Naive thymus-derived CD4-positive, alpha-beta T cell (primary cell): ENCODE results near the gene ATG7. TPM values are rescaled to one million over a fixed set of nuclear protein-coding genes. Genes with fewer than 3 reads are reported as not detected.
"Not testable (repeated sequence)": the region's sequence is repeated elsewhere in the genome, so short reads cannot be mapped to it uniquely, and the experiment has no call there.

ENCODE experiments used
- ATAC-seq: fragments of 150-1000 bp; cut with Tn5 transposase; 2 replicates; pipeline ENCODE4 v1.10.0; 2021; ENCODE audit warnings: mild to moderate bottlenecking, moderate library complexity
- CTCF ChIA-PET: fragments of 350-600 bp; sonication (Branson Sonifier 250); formaldehyde crosslinking; loops from one replicate; lab custom pipeline; 2021; ENCODE audit warnings: antibody characterized with exemption; lab: Charles Lee
- POLR2A ChIA-PET: fragments of 350-600 bp; sonication (Branson Sonifier 250); formaldehyde crosslinking; loops from one replicate; lab custom pipeline; 2021; ENCODE audit warnings: antibody characterized with exemption, inconsistent platforms; lab: Charles Lee
- DNase-seq, 9 donors: peaks; one replicate each; pipeline versions ENCODE4 v3.0.0 to v3.0.0-alpha.2; 2020 to 2022; ENCODE audit warnings: mixed read lengths in 1 of 9
- H3K27ac ChIP-seq: one replicate; pipeline ENCODE4 v1.7.0; 2013; ENCODE audit warnings: mild to moderate bottlenecking, low read depth, low read length, moderate library complexity
- H3K27me3 ChIP-seq, 2 donors: one replicate each; pipeline ENCODE4 v1.7.0; 2013; ENCODE audit warnings: low read length in 2 of 2, mild to moderate bottlenecking in 2 of 2, moderate library complexity in 2 of 2; ENCODE audit not compliant: control insufficient read depth in 2 of 2, insufficient read depth in 2 of 2
- H3K36me3 ChIP-seq, 3 experiments: 1 replicate in 2 of 3; 2 replicates in 1 of 3; pipeline ENCODE4 v1.7.0; 2013; ENCODE audit warnings: low read length in 3 of 3, mild to moderate bottlenecking in 3 of 3, moderate library complexity in 1 of 3; ENCODE audit not compliant: insufficient read depth in 3 of 3, control insufficient read depth in 2 of 3
- H3K4me1 ChIP-seq, 2 donors: one replicate each; pipeline ENCODE4 v1.7.0; 2013; ENCODE audit warnings: low read length in 2 of 2, mild to moderate bottlenecking in 2 of 2, moderate library complexity in 1 of 2; ENCODE audit not compliant: control insufficient read depth in 2 of 2, insufficient read depth in 2 of 2
- H3K4me3 ChIP-seq: 2 replicates; pipeline ENCODE4 v1.7.0; 2013; ENCODE audit warnings: mild to moderate bottlenecking, low read length
- H3K9me3 ChIP-seq, 3 experiments: 1 replicate in 2 of 3; 2 replicates in 1 of 3; pipeline ENCODE4 v1.7.0; 2013; ENCODE audit warnings: low read length in 3 of 3; ENCODE audit not compliant: control insufficient read depth in 2 of 3
- H3K27ac Mint-ChIP-seq, 9 donors: one replicate each; pipeline ENCODE4 v1.8.0; 2020 to 2022; ENCODE audit warnings: mixed read lengths in 9 of 9, mild to moderate bottlenecking in 8 of 9, moderate library complexity in 5 of 9, inconsistent platforms in 2 of 9
- H3K27me3 Mint-ChIP-seq, 5 donors: one replicate each; pipeline ENCODE4 v1.8.0; 2021 to 2022; ENCODE audit warnings: mixed read lengths in 5 of 5, mild to moderate bottlenecking in 1 of 5
- H3K36me3 Mint-ChIP-seq, 5 donors: one replicate each; pipeline ENCODE4 v1.8.0; 2020 to 2022; ENCODE audit warnings: mixed read lengths in 5 of 5, mild to moderate bottlenecking in 3 of 5, inconsistent platforms in 1 of 5
- H3K4me1 Mint-ChIP-seq, 7 donors: one replicate each; pipeline ENCODE4 v1.8.0; 2020 to 2022; ENCODE audit warnings: mixed read lengths in 7 of 7, mild to moderate bottlenecking in 3 of 7, inconsistent platforms in 1 of 7
- H3K4me3 Mint-ChIP-seq, 10 donors: one replicate each; pipeline ENCODE4 v1.8.0; 2020 to 2022; ENCODE audit warnings: mild to moderate bottlenecking in 10 of 10, mixed read lengths in 10 of 10, moderate library complexity in 6 of 10, inconsistent platforms in 2 of 10
- H3K9me3 Mint-ChIP-seq, 11 donors: one replicate each; pipeline ENCODE4 v1.8.0; 2020 to 2022; ENCODE audit warnings: mixed read lengths in 11 of 11, mild to moderate bottlenecking in 4 of 11, inconsistent platforms in 1 of 11, moderate library complexity in 1 of 11
- intact Hi-C, 2 donors: fragments of 100-400 bp; cut with micrococcal nuclease; formaldehyde crosslinking; loops; one replicate each; pipeline ENCODE4 v1.15.1; 2023
- polyA plus RNA-seq, 2 donors: library from polyadenylated mRNA; unstranded; fragments of 300-500 nt; fragmentation: Illumina TruSeq; gene quantifications; one replicate each; pipeline ENCODE4 v1.2.3, GENCODE V29; 2021
- total RNA-seq, 6 experiments: library from RNA in 5 of 6; stranded (reverse) in 5 of 6; gene quantifications; 1 replicate in 5 of 6; 2 replicates in 1 of 6; pipeline ENCODE4 v1.2.3 and lab custom pipeline; 2021 to 2026

ATG7 gene
- total and polyA plus RNA-seq, 7 experiments from 2014 or later: 12.0 to 80.3 (median 33.6) TPM

DNA sequence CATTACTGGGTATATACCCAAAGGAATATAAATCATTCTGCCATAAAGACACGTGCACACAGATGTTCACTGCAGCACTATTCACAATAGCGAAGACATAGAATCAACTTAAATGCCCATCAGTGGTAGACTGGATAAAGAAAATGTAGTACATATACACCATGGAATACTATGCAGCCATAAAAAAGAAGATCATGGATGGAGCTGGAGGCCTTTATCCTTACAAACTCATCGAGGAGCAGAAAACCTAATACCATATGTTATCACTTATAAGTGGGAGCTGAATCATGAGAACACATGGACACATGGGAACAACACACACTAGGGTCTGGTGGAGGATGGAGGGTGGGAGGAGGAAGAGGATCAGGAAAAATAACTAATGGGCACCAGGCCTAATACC lies 173.0 kb downstream of the ATG7 start:
- H3K9me3 Mint-ChIP-seq, H3K27ac Mint-ChIP-seq, DNase-seq, H3K27ac ChIP-seq, H3K27me3 Mint-ChIP-seq, H3K4me1 ChIP-seq, POLR2A ChIA-PET, H3K9me3 ChIP-seq, H3K4me1 Mint-ChIP-seq, intact Hi-C loops, H3K27me3 ChIP-seq, H3K4me3 ChIP-seq, ATAC-seq, H3K4me3 Mint-ChIP-seq, H3K36me3 ChIP-seq, CTCF ChIA-PET: not testable (repeated sequence)
- H3K36me3 Mint-ChIP-seq: peaks cover 3 to 48% (median 43%) of the 10 kb centered on the region in 5 donors

DNA sequence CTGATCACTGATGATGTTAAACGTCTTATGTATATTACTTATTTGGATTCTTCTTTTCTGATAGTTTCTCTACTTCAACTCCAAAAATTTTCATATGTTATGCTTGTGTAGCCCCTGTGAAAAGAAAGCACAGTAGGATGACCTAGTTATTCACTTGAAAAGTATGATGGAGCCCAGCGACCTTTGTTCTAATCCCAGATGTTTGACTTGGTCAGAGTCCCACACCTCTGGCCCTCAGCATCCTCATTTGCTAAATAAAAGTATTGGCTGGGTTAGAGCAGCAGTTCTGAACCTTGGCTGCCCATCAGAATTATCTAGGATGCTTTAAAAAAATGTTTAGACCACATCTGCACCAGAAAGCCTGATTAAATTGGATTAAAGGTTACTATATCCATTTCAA lies 173.7 kb downstream of the ATG7 start:
- H3K9me3 Mint-ChIP-seq: peaks cover 0 to 6% (median 0%) of the 10 kb centered on the region in 11 donors

DNA sequence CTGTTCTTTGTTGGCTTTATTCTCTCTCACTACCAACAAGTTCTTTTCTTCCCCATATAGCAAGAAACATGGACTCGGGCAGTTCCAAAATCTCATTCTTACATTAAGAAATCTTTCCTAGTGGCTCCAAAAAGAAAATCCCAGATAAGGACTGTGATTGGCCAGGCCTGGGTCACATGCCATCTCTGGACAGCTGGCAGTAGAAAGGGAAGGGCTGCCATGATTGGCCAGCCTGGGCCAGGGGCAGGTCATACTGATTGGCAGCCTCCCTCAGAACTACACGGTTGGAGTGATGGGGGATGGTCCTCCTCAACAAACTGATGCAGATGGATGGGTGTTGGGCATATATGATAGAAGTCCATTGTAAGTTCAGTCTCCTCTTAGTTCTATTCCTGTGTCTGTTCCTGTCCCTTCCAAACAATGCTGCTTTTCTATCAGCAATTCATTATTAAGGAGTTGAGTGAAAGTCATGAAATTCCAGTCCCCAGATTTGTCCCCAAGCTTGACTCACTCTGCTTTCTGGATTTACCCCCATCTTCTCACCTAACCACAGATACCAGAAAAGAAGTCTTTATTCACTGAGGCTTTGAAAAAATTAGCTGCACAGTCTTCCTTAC lies 175.5 kb downstream of the ATG7 start:
- CTCF ChIA-PET: interaction anchor here (0.6 kb wide), 1 partner anchor 127 kb away, joined by 3 read pairs; no protein-coding TSS in a partner anchor
- no peaks in the 10 kb centered on the region for H3K27me3 Mint-ChIP-seq
- H3K36me3 Mint-ChIP-seq: peaks cover 3 to 54% (median 45%) of the 10 kb centered on the region in 5 donors
- H3K4me1 ChIP-seq: no peaks in the 10 kb centered on the region
- H3K27me3 ChIP-seq: no peaks in the 10 kb centered on the region
- no peaks in the 10 kb centered on the region for H3K9me3 ChIP-seq
- peaks cover 0 to 8% (median 0%) of the 10 kb centered on the region in 7 donors for H3K4me1 Mint-ChIP-seq
- H3K27ac ChIP-seq: no peak overlapping the region
- H3K4me3 Mint-ChIP-seq: no peak overlapping the region
- H3K27ac Mint-ChIP-seq: no peak overlapping the region
- POLR2A ChIA-PET: no interaction called here
- H3K4me3 ChIP-seq: no peak overlapping the region
- intact Hi-C loops: no loop called here
- peaks cover 0 to 6% (median 0%) of the 10 kb centered on the region in 11 donors for H3K9me3 Mint-ChIP-seq
- no peak for ATAC-seq
- no peak for DNase-seq
- H3K36me3 ChIP-seq: no peaks in the 10 kb centered on the region

More for the DNA sequence above, 173.7 kb downstream of the ATG7 start:
- H3K27me3 Mint-ChIP-seq: no peaks in the 10 kb centered on the region
- ATAC-seq (no peak), DNase-seq (no peak)
- Histone ChIP-seq H3K4me3 (no peak overlapping the region), H3K9me3 (no peaks in the 10 kb centered on the region), H3K27ac (no peak overlapping the region), H3K4me1 (no peaks in the 10 kb centered on the region), H3K36me3 (no peaks in the 10 kb centered on the region), H3K27me3 (no peaks in the 10 kb centered on the region)
- ChIA-PET POLR2A (no interaction called here), CTCF (no interaction called here)
- intact Hi-C loops: no loop called here
- H3K36me3 Mint-ChIP-seq: peaks cover 3 to 50% (median 48%) of the 10 kb centered on the region in 5 donors
- H3K4me1 Mint-ChIP-seq: peaks cover 0 to 7% (median 0%) of the 10 kb centered on the region in 7 donors
- no peak overlapping the region for H3K27ac Mint-ChIP-seq
- no peak overlapping the region for H3K4me3 Mint-ChIP-seq

DNA sequence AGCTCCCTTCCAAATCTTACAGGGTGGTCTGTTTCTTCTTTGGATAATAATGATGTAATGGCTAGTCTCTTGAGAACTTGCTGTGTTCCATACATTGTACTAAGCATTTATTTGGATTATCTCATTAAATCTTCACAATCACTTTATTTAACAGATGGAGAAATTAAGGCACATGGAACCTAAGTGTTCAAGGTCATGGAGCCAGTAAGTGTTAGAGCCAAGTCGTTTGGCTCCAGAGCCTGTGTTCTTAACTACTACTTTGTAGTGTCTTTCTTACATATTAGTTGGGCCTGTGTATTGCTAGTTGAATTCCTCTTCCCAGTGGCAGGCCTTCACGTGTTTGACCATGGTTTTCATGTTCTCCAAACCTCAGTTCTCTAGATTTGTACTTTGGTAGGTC lies 177.8 kb downstream of the ATG7 start:
- H3K27ac Mint-ChIP-seq: no peak overlapping the region
- ATAC-seq (no peak), DNase-seq (no peak)
- H3K9me3 Mint-ChIP-seq: peaks cover 0 to 4% (median 0%) of the 10 kb centered on the region in 11 donors
- H3K27me3 Mint-ChIP-seq: no peaks in the 10 kb centered on the region
- Histone ChIP-seq H3K9me3 (no peaks in the 10 kb centered on the region), H3K27ac (no peak overlapping the region), H3K4me1 (no peaks in the 10 kb centered on the region), H3K4me3 (no peak overlapping the region), H3K36me3 (no peaks in the 10 kb centered on the region), H3K27me3 (no peaks in the 10 kb centered on the region)
- H3K4me1 Mint-ChIP-seq: peaks cover 0 to 6% (median 0%) of the 10 kb centered on the region in 7 donors
- no peak overlapping the region for H3K4me3 Mint-ChIP-seq
- ChIA-PET CTCF (no interaction called here), POLR2A (no interaction called here)
- intact Hi-C loops: no loop called here
- peaks cover 3 to 52% (median 28%) of the 10 kb centered on the region in 5 donors for H3K36me3 Mint-ChIP-seq

DNA sequence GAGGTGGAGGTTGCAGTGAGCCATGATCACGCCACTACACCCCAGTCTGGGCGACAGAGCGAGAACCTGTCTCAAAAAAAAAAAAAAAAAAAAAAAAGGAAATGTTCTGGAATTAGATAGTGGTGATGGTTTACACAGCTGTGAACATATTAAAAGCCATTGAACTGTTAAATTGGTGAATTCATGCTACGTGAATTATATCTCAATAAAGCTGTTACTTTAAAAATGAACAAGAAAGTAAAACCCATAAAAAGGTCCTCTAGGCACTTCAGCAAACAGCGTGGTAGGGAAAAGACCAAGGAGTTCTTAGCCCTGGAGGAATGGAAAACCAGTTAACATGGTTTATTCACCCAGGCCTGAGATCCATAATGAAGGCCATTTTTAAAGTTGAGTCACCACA lies 180.1 kb downstream of the ATG7 start:
- Mint-ChIP-seq H3K4me3 (no peak overlapping the region), H3K36me3 (peaks cover 2 to 55% (median 30%) of the 10 kb centered on the region in 5 donors), H3K4me1 (peaks cover 0 to 12% (median 0%) of the 10 kb centered on the region in 7 donors), H3K27ac (no peak overlapping the region), H3K9me3 (peaks cover 0 to 2% (median 0%) of the 10 kb centered on the region in 11 donors), H3K27me3 (no peaks in the 10 kb centered on the region)
- no peaks in the 10 kb centered on the region for H3K4me1 ChIP-seq
- ChIA-PET CTCF (no interaction called here), POLR2A (no interaction called here)
- intact Hi-C loops: no loop called here
- DNase-seq: no peak
- no peak for ATAC-seq
- H3K4me3 ChIP-seq: no peak overlapping the region
- no peaks in the 10 kb centered on the region for H3K36me3 ChIP-seq
- no peak overlapping the region for H3K27ac ChIP-seq
- no peaks in the 10 kb centered on the region for H3K27me3 ChIP-seq
- no peaks in the 10 kb centered on the region for H3K9me3 ChIP-seq

DNA sequence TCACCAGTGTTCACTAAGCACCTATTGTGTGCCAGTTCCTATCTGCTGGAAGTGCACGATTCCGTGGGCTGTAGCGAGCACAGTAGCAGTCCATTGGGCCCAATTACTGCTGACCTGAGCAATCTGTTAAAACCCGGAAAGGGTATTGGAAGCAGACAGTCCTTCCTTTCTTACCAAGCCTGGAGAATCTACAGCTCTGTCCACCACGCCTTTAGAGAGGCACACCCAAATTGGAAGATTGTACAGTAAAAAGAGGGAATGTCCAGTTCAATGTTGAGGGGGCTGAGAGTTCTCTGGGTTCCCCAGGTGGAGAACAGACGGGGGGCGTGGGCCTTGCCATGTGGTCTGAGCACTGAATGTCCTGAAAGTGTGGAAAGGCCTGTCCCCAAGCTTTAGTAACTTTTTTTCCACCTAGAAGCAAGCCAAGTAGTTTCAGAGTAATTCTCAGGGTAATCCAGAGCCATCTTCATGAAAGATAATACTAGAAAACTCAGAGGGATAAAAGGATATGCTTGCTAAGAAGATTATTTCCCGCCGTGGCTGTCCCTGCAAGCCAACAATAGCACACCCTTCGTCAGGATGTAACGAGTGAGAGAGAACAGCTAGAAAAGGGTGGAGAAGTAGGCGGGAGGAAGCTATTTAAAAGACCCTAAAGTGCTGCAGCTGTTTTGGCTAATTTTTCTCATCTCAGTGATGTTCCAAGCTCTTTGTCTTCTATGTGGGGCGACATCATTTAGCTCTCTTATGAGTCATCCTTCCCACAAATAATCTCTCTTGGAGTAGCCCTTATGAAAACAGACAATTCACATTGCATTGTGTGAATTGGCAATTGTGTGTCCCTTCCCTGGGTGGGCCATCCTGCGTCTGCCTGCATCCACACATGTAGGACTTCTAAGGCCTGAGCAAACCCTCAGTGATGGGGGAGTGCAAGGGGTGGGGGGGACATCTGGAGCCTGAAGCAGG lies 181.0 kb downstream of the ATG7 start:
- H3K4me3 ChIP-seq: no peak overlapping the region
- no peaks in the 10 kb centered on the region for H3K27me3 ChIP-seq
- CTCF ChIA-PET: no interaction called here
- no peaks in the 10 kb centered on the region for H3K4me1 ChIP-seq
- H3K9me3 ChIP-seq: no peaks in the 10 kb centered on the region
- POLR2A ChIA-PET: no interaction called here
- Mint-ChIP-seq H3K4me3 (no peak overlapping the region), H3K27ac (peak overlapping the region in 1 of 9 donors; percentile 14), H3K9me3 (peaks cover 0 to 2% (median 0%) of the 10 kb centered on the region in 11 donors), H3K27me3 (no peaks in the 10 kb centered on the region), H3K36me3 (peaks cover 0 to 54% (median 22%) of the 10 kb centered on the region in 5 donors), H3K4me1 (peaks cover 0 to 12% (median 0%) of the 10 kb centered on the region in 7 donors)
- no peak overlapping the region for H3K27ac ChIP-seq
- DNase-seq: no peak
- H3K36me3 ChIP-seq: no peaks in the 10 kb centered on the region
- intact Hi-C loops: no loop called here
- ATAC-seq: no peak
